HG03097 (cell line): Measurements from ENCODE around the gene PTPA.
"Not testable (repeated sequence)": the region's sequence is repeated elsewhere in the genome, so short reads cannot be mapped to it uniquely, and the experiment has no call there.

Experiments used
- ATAC-seq: cut with Tn5 transposase; IDR thresholded peaks from one replicate; pipeline ENCODE4 v1.9.1; 2021; ENCODE audit not compliant: unreplicated experiment, low FRiP score

Gene PTPA

GRCh38 chr9:129193655-129194054, 82.4 kb downstream of the PTPA start:
- no peak for ATAC-seq

- ATAC-seq, result no peak
Observed at GRCh38 chr9:129194221-129194620, 83.0 kb downstream of the PTPA start.

GRCh38 chr9:129195606-129196005, 84.4 kb downstream of the PTPA start:
- ATAC-seq, result no peak

- ATAC-seq, result not testable (repeated sequence)
Observed at GRCh38 chr9:129197045-129197444, 85.8 kb downstream of the PTPA start.

GRCh38 chr9:129197978-129198318, 86.7 kb downstream of the PTPA start:
- ATAC-seq, result no peak
